GM18526 (cell line): Measurements from ENCODE around the gene ACIN1.

Experiments used
- POLR2A ChIP-seq: IDR thresholded peaks from 3 replicates; pipeline ENCODE4 v1.6.1; 2011; ENCODE audit not compliant: insufficient read length; ENCODE audit errors: extremely low read depth

Gene ACIN1

DNA sequence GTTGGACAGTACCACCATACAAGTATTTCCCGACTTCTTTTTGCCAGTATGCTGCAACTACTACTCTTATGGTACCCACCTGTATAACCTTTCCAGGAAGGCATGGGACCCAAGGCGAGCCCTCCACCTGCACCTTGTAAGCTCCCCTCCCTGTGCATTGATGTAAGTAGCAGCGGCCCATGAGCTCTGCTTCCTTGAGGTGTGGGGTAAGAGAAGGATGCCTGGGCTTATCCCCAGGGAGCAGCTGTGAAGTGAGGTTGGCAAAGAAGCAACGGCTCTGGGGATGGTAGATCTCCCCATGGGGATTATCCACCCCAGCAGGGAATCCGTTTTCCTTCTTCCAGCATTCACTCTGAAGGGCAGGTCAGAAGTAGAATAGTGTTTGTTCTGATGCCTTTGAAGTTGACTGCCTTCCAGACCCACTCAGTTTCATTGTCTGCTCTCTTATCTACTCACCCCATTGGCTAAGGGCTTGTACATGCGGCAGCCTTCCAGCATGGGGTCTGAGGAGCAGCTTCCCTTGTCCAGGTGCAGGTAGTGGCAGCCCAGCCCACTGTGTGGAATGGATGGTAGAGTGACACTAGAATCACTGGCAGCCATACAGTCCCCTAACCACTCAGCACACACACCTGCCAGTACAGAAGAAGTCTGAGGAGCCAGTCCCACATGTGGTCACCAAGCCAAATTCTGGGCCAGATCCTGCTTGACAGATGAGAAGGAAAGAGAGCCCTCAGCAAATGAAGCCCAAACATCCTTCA, 6.5 kb upstream of the ACIN1 start:
- TF ChIP-seq POLR2A, result no peak

DNA sequence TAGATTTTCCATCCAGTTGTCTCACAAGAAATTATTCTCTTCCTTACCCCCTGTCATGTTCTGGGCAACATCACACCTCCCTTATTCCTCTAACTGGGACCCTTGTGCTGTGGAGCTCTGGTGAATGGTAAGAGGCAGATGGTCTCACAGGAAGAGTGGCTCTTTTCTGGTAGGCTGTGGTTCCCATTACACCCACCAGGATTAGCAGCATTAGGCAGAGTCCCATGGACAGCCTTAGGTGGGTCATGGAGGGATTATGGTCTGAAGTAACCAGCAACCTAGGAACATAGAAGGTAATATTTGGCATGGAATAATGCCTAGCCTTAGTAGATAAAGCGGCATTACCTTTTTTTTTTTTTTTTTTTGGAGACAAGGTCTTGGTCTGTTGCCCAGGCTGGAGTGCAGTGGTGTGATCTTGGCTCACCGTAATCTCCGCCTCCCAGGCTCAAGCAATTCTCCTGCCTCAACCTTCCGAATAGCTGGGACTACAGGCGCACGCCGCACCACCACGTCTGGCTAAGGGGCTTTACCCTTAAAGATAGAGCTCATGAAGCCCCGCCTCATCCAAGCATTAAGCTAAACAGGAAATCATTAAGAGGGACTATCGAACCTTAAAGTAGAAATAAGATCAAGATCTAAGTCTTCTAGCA, 4.4 kb upstream of the ACIN1 start:
- no peak for TF ChIP-seq POLR2A

DNA sequence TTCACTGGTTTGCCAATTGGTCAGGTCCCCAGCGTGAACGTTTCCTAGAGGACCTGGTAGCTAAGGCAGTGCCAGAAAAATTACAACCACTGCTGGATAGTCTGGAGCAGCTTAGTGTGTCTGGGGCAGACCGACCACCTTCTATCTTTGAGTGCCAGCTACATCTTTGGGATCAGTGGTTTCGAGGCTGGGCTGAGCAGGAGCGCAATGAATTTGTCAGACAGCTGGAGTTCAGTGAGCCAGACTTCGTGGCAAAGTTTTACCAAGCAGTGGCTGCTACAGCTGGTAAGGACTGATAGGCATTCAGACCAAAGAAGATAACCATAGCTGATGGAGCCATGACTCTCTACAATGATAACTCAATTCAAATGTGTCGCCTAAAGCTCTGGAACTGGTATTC, 2.9 kb upstream of the ACIN1 start:
- TF ChIP-seq POLR2A, result no peak

DNA sequence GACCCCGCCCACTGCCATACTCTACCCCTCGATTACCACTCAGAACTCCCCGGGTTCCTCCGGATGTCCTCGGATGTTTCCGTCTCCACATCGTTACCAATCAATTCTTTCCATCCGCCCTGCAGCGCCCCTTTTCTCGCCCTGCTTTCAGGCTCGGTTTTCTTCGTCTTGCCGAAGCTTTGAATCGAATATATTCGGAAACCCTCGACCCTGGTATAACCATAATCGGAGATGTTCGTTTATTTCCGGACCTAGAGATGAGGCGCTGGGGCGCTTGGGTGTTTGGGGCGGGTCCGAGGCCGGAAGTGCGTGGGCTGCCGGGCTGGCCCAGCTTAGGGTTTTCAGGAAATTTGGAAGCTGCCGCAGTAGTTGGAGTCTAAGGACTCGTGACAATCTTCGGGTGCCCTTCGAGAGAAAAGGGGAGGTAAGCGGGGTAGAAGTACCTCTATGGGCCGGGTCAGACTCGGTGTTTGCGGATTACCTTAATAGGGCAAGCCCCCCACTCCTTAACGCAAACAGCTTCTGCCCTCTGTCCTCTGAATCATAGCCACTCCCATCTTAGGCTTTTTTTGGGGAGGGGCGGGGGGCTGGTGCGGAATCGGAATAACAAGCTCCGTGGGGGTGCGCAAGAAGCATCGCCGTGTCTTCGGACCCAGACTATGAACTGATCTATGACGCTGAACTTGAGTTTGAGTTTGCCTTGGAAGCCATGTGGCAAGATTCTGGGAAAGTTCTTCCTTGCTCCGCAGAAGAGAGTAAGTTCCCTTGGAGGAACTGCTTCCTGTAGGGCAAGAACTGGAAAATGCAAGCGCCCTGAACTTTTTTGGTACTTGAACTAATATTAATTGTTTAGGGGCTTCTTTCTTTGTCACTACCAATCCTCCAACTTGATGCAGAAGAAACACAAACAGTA, 516 bp upstream of the ACIN1 start, which contains the start of gene C14orf119:
TSS of gene C14orf119 (plus strand) at position 310 of the 913 bp plus-strand sequence. CDS start 2,154 bp downstream, outside the sequence.
- TF ChIP-seq POLR2A, result peak; percentile 60

DNA sequence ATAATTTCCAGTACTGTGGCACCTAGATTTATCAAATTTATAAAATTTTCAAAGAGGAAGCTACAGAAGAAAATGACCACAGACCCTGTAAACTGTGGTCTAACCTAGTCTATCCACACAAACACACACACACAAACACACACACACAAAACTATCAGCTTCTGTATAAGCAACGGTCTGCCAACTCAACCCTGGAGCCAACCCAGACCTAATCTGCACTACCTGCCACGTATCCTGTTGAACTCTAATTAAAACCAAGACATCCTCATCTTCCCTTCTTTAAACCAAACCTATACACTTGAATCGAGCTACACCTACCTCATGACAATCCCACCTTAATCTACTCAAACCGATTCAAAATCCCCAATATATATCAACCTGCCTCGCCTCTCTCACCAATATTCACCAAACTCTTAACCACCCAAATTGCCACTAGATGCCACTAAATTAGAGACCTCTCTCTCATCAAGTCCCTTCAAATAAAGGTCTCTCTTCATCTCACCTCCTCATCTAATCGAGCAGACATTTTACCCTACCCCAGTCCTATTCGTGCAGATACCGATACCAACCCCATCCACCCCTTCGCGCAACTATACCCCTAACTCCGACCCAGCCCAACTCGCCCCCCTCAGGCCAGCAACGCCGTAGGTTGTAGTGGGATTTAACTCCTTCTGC, 808 bp downstream of the ACIN1 start:
- TF ChIP-seq POLR2A, result no peak

DNA sequence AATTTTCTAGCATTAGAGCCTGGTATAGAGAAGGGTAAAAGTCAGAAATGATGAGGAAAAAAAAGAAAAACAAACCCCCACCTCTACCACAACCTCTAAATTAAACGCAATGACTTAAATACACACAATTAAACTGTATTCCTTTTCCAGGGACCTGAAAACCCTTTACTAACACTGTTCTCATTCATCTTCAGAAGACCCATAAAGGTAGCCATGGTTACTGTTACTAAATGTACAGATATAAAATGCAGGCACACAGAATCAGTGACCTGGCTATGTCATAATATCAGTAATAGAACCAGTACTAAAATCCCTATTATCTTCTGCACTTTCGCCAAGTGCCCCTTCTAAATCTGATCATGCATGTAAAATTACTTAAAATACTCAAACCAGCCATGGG, 1.4 kb downstream of the ACIN1 start:
- no peak for TF ChIP-seq POLR2A

DNA sequence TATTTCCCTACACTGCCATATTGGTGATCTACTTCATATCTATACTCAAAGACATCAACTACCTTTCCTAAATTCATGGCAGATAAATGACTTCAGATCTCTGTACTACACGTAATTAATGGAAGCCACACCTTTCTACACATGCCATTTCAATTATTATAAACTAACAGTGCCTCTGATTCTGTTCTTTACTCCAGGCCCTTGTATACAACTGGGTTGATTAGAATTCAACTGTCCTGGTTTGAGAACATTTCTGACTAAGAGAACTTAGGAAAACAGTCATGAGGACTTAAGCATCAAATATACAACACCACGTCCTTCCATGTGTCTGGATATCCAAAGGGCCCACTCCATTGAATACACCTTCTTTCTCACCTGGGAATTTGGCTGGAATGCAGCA, 1.8 kb downstream of the ACIN1 start:
- TF ChIP-seq POLR2A, result no peak

DNA sequence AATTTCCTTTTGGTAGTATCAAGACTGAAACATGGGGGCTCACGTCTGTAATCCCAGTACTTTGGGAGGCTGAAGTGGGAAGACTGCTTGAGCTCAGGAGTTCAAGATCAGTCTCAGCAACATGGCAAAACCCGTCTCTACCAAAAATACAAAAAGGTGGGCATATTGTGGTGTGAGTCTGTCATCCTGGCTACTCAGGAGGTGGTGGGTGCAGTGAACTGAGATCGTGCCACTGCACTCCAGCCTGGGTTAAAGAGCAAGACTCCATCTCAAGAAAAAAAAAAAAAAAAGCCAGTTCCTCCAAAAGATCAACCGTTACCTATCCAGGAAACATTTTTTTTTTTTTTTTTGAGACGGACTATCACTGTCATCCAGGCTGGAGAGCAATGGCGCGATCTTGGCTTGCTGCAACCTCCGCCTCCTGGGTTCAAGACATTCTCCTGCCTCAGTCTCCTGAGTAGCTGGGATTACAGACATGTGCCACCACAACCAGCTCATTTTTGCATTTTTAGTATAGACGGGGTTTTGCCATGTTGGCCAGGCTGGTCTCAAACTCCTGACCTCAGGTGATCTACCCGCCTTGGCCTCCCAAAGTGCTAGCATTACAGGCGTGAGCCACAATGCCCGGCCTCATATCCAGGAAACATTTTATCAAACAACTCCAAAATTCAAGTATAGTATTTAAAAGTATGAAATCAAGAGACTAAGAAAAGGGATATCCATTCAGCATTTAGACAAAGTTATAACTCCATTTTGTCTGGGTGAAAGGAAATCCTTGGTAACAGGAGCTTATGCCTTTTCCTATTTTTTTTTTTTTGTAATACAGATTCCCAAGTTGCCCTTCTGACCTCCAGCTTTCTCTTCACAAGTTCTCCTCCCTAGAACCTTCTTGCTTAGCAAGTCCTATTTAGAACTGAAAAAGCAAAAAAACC, 3.4 kb downstream of the ACIN1 start:
- TF ChIP-seq POLR2A, result no peak

DNA sequence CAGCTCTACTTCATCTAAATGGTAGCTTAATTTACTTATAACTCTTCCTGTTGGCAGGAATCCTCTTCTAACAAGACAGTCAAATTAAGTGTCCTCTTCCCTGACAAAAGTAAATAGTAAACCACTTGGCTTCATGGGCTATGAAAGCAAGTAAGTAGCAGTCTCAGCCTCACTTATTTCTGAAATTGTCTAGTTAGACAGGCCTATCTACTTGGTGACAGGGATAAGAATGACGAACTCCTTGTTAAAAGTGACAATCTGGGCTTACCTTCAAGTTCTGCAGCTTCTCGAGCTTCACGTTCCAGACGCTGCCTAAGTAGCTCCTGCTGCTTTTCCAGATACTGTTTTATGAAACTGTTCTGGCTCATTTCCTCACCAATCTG, 4.7 kb downstream of the ACIN1 start:
- TF ChIP-seq POLR2A, result no peak

DNA sequence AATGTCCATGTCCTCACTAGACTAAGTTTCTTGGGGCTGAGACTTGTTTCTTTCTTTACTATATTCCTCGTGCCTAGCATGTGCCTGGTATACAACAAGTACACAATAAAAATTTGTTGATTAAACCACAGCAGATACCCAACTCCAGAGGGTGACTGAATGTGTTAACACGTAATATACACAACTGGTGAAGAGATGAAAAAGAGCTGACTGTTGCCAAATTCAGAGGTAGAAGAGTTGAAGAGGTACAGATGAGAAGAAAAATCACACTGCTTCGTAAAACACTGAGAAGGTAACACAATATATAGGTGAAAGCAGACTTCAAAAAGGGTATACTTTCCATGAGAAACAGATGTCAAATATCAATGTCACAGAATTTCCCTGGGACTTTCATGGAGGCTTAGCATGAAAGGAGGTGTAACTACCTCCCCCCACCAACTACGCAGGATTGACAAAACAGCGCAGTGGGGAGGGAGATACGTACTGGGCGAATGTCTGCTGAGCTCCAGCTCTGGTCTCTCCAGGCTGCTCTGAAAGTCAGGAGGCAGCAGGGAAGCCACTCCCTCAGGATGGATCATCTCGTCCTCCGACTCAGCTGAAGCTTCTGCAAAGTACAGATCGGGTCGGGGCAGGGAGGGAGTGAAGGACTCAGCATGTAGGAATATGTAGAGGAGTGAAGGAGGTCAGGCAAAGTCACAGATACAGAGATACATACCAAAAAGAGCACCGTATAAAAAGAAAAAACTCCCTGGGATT, 5.3 kb downstream of the ACIN1 start:
- TF ChIP-seq POLR2A, result no peak

DNA sequence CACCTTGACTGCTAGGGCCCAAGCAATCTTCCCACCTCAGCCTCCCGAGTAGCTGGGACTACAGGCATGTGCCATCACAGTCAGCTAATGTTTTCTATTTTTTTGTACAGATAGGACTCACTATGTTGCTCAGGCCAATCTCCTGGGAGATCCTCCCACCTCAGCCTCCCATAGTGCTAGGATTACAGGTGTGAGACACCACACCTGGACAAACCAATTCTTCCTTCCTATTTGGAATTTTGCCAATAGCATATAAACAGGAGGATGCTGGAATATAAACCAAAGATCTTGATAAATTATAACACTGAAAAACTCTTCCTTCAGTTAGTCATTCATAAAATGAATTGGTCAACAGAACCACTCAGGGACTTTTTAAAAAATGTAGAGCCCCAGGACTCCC, 8.4 kb downstream of the ACIN1 start:
- TF ChIP-seq POLR2A, result no peak

DNA sequence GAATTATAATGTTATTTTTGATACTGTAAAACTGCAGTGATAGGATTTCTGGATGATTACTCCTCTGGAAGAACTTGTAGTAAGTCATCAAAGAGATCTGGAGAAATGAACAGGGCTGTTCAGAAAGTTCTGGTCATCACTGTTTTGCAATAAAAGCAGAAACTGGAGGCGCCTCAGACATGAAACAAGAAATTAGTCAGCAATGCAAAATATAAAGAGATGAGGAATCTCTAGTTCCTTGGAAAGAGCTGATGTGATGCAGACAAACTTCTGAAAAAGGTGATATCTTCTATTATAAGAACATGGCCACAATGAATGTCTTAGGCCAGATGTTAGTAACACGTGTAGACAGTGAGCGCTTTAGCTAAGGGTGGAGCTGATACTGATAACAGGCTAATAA, 9.5 kb downstream of the ACIN1 start:
- no peak for TF ChIP-seq POLR2A

DNA sequence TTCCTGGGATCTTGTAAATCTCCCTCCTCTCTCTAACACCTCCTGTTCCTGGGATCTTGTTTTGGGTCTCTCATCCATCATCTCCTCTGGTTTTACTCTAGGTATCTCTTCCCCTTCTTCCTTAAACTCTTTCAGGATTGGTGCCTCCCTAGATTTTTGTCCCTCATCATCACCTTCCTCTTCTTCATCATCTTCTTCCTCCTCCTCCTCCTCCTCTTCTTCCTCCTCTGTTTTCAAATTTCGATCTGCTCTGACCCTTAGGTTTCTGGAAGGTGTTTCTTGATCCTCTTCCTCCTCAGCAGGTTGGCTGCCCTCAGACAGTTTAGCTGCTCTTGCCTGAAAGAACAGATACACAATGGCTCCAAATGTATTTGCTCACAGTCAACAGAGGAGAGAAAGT, 14.5 kb downstream of the ACIN1 start:
- no peak for TF ChIP-seq POLR2A
